ENCODE data around the gene SETDB1.

Gene SETDB1

DNA sequence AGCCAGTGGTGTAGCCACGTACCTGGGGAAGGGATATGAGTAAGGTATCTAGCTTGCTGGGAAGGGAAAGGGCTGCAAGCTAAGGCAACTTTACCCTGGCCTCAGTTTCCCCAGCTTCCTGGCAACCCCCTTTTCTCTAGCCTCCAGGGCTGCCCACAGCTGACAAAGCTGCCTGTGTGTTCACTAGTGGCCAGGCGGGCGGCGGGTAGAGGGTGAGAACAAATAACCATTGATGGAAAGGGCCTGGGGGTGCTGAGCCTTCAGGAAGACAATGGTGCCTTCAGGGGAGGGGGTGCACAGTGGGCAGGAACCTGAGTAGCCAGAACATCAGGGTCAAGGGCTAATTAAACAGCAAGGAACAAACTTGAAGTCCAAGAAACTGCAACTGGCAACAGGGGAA lies 42.3 kb downstream of the SETDB1 start:
- Histone ChIP-seq H3K27me3 (ENCODE audit: control insufficient read depth in 1 of 2, insufficient read depth in 2 of 2, low read length in 2 of 2) (no peaks in the 10 kb centered on the region), H3K4me1 (ENCODE audit: insufficient read depth, low read length) (peaks cover 39% of the 10 kb centered on the region), H3K27ac (ENCODE audit: low read depth, low read length) (no peak overlapping the region), H3K4me3 (ENCODE audit: low read depth in 1 of 2, low read length in 2 of 2) (no peak overlapping the region), H3K36me3 (ENCODE audit: insufficient read depth, low read length) (peaks cover 53% of the 10 kb centered on the region), H3K9ac (ENCODE audit: low read length) (no peak overlapping the region), H3K9me3 (ENCODE audit: low read length) (no peaks in the 10 kb centered on the region)

DNA sequence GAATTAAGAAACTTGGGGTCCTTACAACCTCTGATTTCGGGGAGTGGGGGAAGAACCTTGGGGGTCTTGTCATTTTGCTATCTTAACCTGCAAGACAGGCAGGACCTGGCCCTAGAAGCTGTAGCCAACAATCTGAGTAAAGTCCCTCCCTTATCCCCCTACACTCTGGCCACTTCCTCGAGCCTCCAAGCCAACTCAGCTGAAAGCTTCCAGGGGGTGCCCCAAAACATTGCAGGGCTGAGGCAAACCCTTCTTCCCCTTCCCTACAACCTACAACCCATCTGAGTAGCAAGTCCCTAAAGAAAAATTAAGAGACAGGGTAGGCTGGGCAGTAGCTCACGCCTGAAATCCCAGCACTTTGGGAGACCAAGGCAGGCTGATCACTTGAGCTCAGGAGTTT lies 43.5 kb downstream of the SETDB1 start:
- Histone ChIP-seq H3K9me3 (ENCODE audit: low read length) (no peaks in the 10 kb centered on the region), H3K27me3 (ENCODE audit: control insufficient read depth in 1 of 2, insufficient read depth in 2 of 2, low read length in 2 of 2) (no peaks in the 10 kb centered on the region), H3K9ac (ENCODE audit: low read length) (no peak overlapping the region), H3K27ac (ENCODE audit: low read depth, low read length) (no peak overlapping the region), H3K4me1 (ENCODE audit: insufficient read depth, low read length) (peaks cover 43% of the 10 kb centered on the region), H3K36me3 (ENCODE audit: insufficient read depth, low read length) (peaks cover 42% of the 10 kb centered on the region), H3K4me3 (ENCODE audit: low read depth in 1 of 2, low read length in 2 of 2) (no peak overlapping the region)

DNA sequence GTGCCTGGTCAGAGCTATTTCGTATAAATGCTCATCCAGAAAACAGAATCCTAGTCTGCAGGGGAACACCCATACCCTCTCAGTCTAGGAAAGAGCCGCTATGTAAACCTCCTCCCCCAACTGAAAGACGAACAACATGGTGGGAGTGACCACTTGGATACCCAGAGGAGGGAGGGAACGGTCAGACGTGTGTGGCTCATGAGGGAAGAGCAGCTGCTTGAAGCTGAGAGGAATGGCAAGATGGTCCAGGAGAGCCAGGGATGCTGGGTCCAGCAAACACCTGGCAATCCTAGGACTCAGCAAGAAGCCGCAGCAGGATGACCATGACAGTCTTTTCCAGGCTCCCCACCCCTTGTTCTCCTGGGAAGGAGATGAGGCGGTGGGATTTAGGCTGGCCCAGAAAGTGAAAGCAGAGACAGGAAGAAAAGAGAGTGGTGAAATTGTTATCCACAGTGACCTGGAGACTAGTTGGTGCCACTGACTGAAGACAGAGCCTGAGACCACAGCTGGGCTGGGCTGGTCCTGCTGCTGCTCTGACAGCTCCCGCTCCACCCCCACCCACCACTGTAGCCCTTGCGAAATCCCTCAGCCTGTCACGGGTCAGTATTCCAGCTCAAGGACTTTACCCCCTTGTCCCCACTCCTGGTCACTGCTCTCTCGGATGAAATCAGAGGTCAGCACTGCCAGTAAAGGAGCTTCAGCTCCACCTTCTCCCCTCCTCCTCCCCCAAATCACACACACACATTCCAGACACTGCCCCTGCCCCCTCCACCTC lies 44.8 kb downstream of the SETDB1 start:
- Histone ChIP-seq H3K4me3 (ENCODE audit: low read depth in 1 of 2, low read length in 2 of 2) (peak overlapping the region in 1 of 2 donors; percentile 96), H3K4me1 (ENCODE audit: insufficient read depth, low read length) (peaks cover 43% of the 10 kb centered on the region), H3K27me3 (ENCODE audit: control insufficient read depth in 1 of 2, insufficient read depth in 2 of 2, low read length in 2 of 2) (no peaks in the 10 kb centered on the region), H3K9ac (ENCODE audit: low read length) (no peak overlapping the region), H3K9me3 (ENCODE audit: low read length) (no peaks in the 10 kb centered on the region), H3K36me3 (ENCODE audit: insufficient read depth, low read length) (peaks cover 31% of the 10 kb centered on the region), H3K27ac (ENCODE audit: low read depth, low read length) (no peak overlapping the region)

DNA sequence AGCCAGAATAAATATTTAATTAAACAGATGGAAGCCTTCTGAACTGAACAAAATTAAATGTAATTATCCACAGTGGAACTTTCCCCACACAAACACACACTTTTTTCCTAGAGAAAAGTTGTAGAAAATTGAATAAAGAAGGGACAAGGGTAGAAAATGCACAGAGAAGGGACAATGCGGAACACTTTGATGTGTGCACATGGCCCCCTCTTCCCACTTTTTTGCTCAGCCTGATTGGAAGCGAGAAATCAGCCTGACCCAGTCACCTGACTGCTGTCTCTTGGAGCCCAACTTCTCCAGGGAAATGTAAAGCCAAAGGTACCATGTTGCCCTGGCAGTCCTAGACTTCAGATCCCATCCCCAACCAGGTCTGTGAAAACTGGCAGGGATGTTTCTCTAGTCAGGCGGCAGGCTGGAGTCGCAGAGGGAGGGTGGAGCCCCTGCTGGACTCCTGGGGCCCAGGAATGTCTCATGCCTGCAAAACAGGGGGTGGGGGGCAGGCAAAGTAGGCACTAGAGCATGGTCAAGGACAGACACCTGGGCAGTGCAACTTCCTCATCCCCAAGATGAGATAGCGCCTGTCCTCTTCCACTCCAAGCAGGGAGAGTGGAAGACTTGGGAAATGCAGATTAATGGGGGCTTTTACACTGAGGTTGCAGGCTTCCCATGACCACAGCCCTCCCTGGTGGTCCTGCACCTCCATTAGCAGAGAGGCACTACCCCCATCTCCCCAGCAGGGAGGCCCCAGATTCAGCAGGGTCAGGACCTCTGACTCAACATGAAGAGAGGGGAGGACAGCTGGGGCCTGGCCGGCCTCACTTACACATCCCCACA lies 45.6 kb downstream of the SETDB1 start:
- Histone ChIP-seq H3K4me3 (ENCODE audit: low read depth in 1 of 2, low read length in 2 of 2) (peak overlapping the region in 1 of 2 donors; percentile 96), H3K36me3 (ENCODE audit: insufficient read depth, low read length) (peaks cover 23% of the 10 kb centered on the region), H3K9ac (ENCODE audit: low read length) (peak overlapping the region; percentile 9), H3K9me3 (ENCODE audit: low read length) (no peaks in the 10 kb centered on the region), H3K27me3 (ENCODE audit: control insufficient read depth in 1 of 2, insufficient read depth in 2 of 2, low read length in 2 of 2) (no peaks in the 10 kb centered on the region), H3K4me1 (ENCODE audit: insufficient read depth, low read length) (peaks cover 43% of the 10 kb centered on the region), H3K27ac (ENCODE audit: low read depth, low read length) (no peak overlapping the region)

DNA sequence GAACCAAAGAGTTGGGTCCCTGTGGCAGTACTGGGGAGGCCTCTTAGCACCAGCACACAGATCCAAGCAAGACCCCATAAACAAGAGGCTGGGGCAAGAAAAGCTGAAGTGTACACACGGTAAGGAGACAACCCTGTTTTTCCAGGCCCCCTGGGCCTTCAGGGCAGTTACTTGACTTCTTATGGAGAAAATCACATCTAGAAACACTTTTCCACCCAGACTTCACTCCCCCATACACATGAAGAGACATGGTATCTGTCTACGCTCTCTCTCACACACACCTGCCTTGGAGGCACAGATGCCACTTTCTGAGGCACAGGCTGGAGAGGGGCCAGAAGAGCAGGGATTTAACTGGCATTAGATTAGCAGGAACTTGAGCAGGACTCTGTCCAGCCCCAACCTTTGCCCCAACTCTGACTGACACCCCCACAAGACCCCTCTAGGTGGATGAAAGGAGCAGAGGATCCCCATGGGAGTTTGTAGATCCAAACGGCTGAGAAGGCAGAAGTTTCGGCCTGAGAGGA lies 46.3 kb downstream of the SETDB1 start:
- Histone ChIP-seq H3K27me3 (ENCODE audit: control insufficient read depth in 1 of 2, insufficient read depth in 2 of 2, low read length in 2 of 2) (no peaks in the 10 kb centered on the region), H3K4me1 (ENCODE audit: insufficient read depth, low read length) (peaks cover 43% of the 10 kb centered on the region), H3K27ac (ENCODE audit: low read depth, low read length) (peak overlapping the region; percentile 90), H3K9me3 (ENCODE audit: low read length) (no peaks in the 10 kb centered on the region), H3K36me3 (ENCODE audit: insufficient read depth, low read length) (peaks cover 16% of the 10 kb centered on the region), H3K4me3 (ENCODE audit: low read depth in 1 of 2, low read length in 2 of 2) (peak overlapping the region in 1 of 2 donors; percentile 96), H3K9ac (ENCODE audit: low read length) (peak overlapping the region; percentile 92)

DNA sequence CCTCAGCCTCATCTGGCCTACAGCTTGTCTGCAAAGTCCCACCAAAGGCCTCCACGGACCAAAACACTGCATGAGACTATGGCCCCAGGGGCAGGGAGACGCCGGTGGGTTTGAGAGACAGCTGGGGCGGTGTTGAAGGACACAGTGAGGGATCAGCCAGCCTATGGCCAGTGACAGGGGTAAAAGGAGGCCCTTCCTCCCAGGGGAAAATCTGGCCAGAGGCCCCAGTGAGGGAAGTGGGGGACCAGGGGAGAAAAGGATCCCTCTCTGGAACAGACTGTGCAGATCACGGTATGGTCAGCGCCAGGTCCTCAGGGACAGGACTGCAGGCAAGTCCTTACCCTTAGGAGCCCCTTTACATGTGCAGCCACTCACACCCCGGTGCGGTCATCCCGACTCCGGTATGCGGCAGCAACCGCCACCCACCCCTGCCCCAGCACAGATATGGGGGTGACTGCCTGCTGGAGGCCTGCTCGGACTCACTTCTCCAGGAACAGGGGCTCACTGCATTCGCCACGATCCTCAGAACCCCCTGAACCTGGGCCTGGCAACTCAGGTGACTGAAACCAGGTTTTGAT lies 47.2 kb downstream of the SETDB1 start:
- Histone ChIP-seq H3K27me3 (ENCODE audit: control insufficient read depth in 1 of 2, insufficient read depth in 2 of 2, low read length in 2 of 2) (no peaks in the 10 kb centered on the region), H3K4me1 (ENCODE audit: insufficient read depth, low read length) (peaks cover 43% of the 10 kb centered on the region), H3K36me3 (ENCODE audit: insufficient read depth, low read length) (peaks cover 8% of the 10 kb centered on the region), H3K27ac (ENCODE audit: low read depth, low read length) (peak overlapping the region; percentile 90), H3K4me3 (ENCODE audit: low read depth in 1 of 2, low read length in 2 of 2) (peak overlapping the region; percentile 84 to 96), H3K9ac (ENCODE audit: low read length) (peak overlapping the region; percentile 92), H3K9me3 (ENCODE audit: low read length) (no peaks in the 10 kb centered on the region)

DNA sequence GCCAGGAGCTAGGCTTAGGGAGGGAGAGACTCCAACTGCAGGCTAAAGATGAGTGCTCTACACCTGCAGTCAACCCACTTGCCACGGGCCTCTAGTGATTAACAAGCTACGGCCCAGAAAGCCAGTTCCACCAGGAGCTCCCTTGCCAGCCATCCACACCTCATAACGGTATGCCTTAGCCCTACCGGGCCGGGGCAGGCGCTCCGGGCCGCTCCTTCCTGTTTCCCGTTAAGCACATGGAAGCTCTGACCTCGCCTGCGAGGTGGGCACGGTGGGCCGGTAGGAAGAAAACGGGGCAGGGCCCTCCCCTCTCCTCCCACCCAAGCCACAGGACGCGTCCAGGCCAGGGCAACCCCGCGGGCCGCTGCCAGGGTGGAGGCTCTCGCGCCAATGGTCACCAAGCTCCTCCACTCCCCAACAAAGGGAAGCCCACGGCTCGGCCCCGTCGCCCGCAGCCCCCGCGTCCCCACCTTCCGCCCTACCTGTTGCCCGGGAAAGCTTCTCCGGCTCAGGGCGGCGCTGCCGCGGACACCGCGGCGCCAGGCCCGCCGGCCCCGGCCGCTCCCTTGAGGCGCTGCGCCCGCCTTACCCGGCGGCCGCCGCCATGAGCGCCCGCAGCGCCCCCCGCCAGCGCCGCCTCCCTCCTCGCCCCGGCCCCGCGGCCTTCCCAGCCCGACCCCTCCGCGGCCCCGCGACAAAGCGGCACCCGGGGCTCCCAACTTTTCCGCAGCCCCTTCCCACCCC lies 47.8 kb downstream of the SETDB1 start:
- Histone ChIP-seq H3K4me1 (ENCODE audit: insufficient read depth, low read length) (peaks cover 45% of the 10 kb centered on the region), H3K4me3 (ENCODE audit: low read depth in 1 of 2, low read length in 2 of 2) (peak overlapping the region; percentile 84 to 96), H3K9ac (ENCODE audit: low read length) (peak overlapping the region; percentile 92), H3K27ac (ENCODE audit: low read depth, low read length) (peak overlapping the region; percentile 90), H3K27me3 (ENCODE audit: control insufficient read depth in 1 of 2, insufficient read depth in 2 of 2, low read length in 2 of 2) (no peaks in the 10 kb centered on the region), H3K36me3 (ENCODE audit: insufficient read depth, low read length) (peaks cover under 1% of the 10 kb centered on the region), H3K9me3 (ENCODE audit: low read length) (no peaks in the 10 kb centered on the region)

DNA sequence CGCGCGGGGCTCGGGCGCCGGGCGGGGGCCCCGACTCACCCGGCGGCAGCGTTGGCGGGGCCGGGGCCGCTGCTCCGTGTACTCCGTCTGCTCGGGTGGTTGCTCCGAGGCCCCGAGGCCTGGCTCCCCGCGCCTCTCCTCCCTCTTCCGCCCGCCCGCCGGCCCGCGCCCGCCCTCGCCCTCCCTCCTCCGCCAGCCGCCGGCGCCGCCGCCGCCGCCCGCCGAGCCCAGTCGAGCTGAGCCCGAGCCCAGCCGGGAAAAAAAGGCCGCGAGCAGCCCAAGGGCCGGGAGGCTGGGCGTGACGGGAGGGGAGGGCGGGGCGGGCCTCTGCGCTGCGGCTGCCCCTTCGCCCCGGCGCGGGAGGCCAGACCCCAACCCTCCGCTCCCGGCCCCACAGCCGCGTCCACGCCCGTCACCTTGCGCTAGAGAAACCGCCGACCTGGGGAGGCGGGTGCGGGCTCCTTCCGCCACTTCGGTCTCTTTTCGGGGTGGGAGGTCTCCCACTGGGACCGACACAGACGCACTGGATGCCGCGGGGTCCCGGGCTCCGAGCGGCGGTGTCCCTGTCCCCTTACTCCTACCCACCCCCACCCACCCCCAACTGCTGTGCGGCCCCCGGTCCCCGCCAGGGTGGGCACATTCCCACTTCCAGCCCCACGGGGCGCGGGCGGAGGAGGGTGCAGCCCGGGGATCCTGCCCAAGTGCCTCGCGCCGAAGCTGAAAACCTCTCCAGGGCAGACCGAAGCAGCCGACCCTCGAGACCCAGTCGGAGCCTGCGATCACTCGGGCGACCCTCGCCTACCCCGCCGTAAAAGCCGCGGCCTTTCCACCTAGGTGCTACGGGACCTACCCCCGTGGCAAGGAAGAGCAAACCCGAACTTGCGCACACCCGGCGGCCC lies 48.7 kb downstream of the SETDB1 start, which contains the start of gene CERS2:
Gene CERS2, minus strand, starts transcription at position 256 of the 899 bp plus-strand sequence. CDS start 5,745 bp downstream, outside the sequence.
- H3K4me1 ChIP-seq (ENCODE audit: insufficient read depth, low read length): peaks cover 49% of the 10 kb centered on the region
- H3K27me3 ChIP-seq (ENCODE audit: control insufficient read depth in 1 of 2, insufficient read depth in 2 of 2, low read length in 2 of 2): no peaks in the 10 kb centered on the region
- H3K4me3 ChIP-seq (ENCODE audit: low read depth in 1 of 2, low read length in 2 of 2): peak within 1 kb of the TSS; percentile 84 to 96
- H3K36me3 ChIP-seq (ENCODE audit: insufficient read depth, low read length): no peaks in the 10 kb centered on the region
- H3K9me3 ChIP-seq (ENCODE audit: low read length): no peaks in the 10 kb centered on the region
- H3K27ac ChIP-seq (ENCODE audit: low read depth, low read length): peak within 1 kb of the TSS; percentile 90
- H3K9ac ChIP-seq (ENCODE audit: low read length): peak within 1 kb of the TSS; percentile 92

DNA sequence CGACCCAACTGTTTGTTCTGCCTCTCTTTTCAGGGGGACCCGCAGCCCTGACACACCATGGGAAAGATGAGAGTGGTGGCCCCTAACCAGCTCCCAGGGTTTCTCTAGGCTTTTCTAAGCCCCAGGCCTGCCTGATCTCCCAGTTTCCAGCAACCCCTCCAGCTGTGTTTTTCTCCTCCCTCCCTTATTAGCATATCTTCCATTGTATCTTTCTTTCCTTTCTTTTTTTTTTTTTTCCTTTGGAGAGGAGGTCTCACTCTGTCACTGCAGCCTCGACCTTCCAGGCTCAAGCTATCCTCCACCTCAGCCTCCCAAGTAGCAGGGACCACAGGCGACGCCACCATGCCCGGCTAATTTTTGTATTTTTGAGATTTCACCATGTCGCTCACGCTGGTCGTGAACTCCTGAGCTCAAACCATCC lies 50.2 kb downstream of the SETDB1 start:
- no peaks in the 10 kb centered on the region for H3K27me3 ChIP-seq (ENCODE audit: control insufficient read depth in 1 of 2, insufficient read depth in 2 of 2, low read length in 2 of 2)
- H3K36me3 ChIP-seq (ENCODE audit: insufficient read depth, low read length): no peaks in the 10 kb centered on the region
- peaks cover 35% of the 10 kb centered on the region for H3K4me1 ChIP-seq (ENCODE audit: insufficient read depth, low read length)
- H3K9me3 ChIP-seq (ENCODE audit: low read length): no peaks in the 10 kb centered on the region
- no peak overlapping the region for H3K27ac ChIP-seq (ENCODE audit: low read depth, low read length)
- H3K4me3 ChIP-seq (ENCODE audit: low read depth in 1 of 2, low read length in 2 of 2): no peak overlapping the region
- H3K9ac ChIP-seq (ENCODE audit: low read length): no peak overlapping the region
